ENCODE measurements around the gene FILIP1L.

The FILIP1L gene

GRCh38 chr3:99882436-99883137 lies 231.7 kb downstream of the FILIP1L start:
- no peak for DNase-seq

GRCh38 chr3:99881121-99881524 lies 233.2 kb downstream of the FILIP1L start:
- DNase-seq: no peak

GRCh38 chr3:99879275-99879674 lies 235.0 kb downstream of the FILIP1L start:
- no peak for DNase-seq

GRCh38 chr3:99878005-99878404 lies 236.3 kb downstream of the FILIP1L start:
- DNase-seq: peak; percentile 61 to 77

- no peak for DNase-seq
Observed at GRCh38 chr3:99877031-99877579, 237.2 kb downstream of the FILIP1L start.

- peak; percentile 73 to 85 for DNase-seq
Observed at GRCh38 chr3:99875929-99876841, 238.1 kb downstream of the FILIP1L start.

GRCh38 chr3:99875581-99875928 lies 238.7 kb downstream of the FILIP1L start:
- DNase-seq: peak; percentile 34 to 56

- no peak for DNase-seq
Observed at GRCh38 chr3:99874237-99875002, 239.9 kb downstream of the FILIP1L start.

GRCh38 chr3:99873269-99874102 lies 240.8 kb downstream of the FILIP1L start:
- no peak for DNase-seq

GRCh38 chr3:99872923-99873254 lies 241.4 kb downstream of the FILIP1L start:
- no peak for DNase-seq

- no peak for DNase-seq
Observed at GRCh38 chr3:99871231-99872045, 242.9 kb downstream of the FILIP1L start.

GRCh38 chr3:99870712-99871111 lies 243.6 kb downstream of the FILIP1L start:
- DNase-seq: no peak

- no peak for DNase-seq
Observed at GRCh38 chr3:99869621-99870020, 244.7 kb downstream of the FILIP1L start.

- DNase-seq: no peak
Observed at GRCh38 chr3:99868311-99868646, 246.0 kb downstream of the FILIP1L start.

- DNase-seq: no peak
Observed at GRCh38 chr3:99867594-99868310, 246.5 kb downstream of the FILIP1L start.

GRCh38 chr3:99866261-99866761 lies 248.0 kb downstream of the FILIP1L start:
- peak in 1 of 2 donors; percentile 31 for DNase-seq

- DNase-seq: no peak
Observed at GRCh38 chr3:99865321-99865720, 249.0 kb downstream of the FILIP1L start.

GRCh38 chr3:99864289-99864688 lies 250.0 kb downstream of the FILIP1L start:
- no peak for DNase-seq

- DNase-seq: no peak
Observed at GRCh38 chr3:99863588-99863987, 250.7 kb downstream of the FILIP1L start.

- DNase-seq: no peak
Observed at GRCh38 chr3:99863002-99863401, 251.3 kb downstream of the FILIP1L start.

Measured in inflammatory macrophage (primary cell).